Dedifferentiated amniotic fluid mesenchymal stem cell (primary cell): ENCODE measurements around the gene ARFGEF3.
"Not testable (repeated sequence)": the region's sequence is repeated elsewhere in the genome, so short reads cannot be mapped to it uniquely, and the experiment has no call there.

Experiments
- DNase-seq: peaks from one replicate; pipeline ENCODE4 v3.0.0-alpha.2; 2016; ENCODE audit errors: extremely low spot score

The ARFGEF3 gene

DNA sequence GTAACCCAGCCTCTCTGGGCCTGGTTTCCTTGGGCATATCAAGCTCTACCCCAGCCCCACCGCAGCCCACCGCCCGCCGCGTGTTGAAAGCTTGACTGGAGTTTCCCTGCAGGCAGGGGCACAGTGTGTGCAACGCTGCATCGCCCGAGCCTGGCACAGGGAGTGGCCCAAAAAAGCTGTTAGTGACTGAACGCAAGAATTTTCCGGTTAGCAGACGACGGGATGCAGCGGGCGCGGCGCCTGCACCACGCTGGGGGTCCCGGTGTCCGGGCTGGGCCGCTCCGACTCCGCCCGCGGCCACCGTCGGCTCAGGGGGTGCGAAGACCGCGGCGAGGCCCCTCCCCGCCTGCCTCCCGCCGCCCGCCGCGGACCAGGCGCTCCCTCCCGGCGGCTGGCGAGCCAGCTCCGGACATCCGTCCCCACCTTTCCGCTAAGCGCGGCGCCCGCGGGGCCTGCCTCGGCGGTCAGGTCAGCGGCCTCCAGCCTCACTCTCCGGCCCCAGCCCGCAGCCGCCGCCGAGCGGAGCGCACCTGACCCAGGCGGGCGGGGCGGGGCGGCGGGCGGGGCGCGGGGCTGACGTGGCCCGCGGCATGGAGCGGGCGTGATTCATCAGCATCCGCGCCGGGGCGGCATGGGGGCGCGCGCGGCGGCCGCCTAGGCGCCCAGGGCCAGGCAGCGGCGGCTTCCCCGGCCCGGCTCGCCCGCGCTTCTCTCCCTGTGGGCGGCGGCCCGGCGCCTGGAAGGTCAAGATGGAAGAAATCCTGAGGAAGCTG, at the start of gene ARFGEF3:
TSS of gene ARFGEF3 (plus strand) at position 602 of the 773 bp plus-strand sequence. CDS start at position 750, 148 bp downstream.
- no peak for DNase-seq

- DNase-seq, result no peak
These were observed 48.0 kb upstream of the ARFGEF3 start for GRCh38 chr6:138113588-138114210.

DNA sequence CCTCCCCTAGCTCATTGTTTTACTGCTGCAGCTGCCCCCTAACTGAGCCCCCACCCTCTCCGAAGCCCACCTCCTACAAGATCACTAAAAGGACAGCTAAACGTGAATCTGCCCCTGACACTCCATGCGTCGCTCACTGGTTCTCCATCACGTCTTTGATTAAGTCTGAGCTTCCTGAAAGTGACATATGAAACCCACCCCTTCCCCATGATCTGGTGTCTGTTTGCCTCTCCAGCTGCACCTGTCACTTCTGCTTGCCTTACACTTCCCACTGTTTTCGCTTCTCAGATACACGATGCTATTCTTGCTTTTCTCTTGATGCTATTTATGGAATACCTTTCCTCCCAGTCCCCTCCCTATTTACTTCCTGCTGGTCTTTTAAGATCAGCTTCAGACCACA, 46.5 kb upstream of the ARFGEF3 start:
- no peak for DNase-seq

- peak; percentile 75 for DNase-seq
These were observed 45.7 kb upstream of the ARFGEF3 start for GRCh38 chr6:138115877-138116660.

- no peak for DNase-seq
These were observed 45.1 kb upstream of the ARFGEF3 start for GRCh38 chr6:138116661-138116999.

GRCh38 chr6:138117376-138117914, 44.3 kb upstream of the ARFGEF3 start:
- no peak for DNase-seq

DNA sequence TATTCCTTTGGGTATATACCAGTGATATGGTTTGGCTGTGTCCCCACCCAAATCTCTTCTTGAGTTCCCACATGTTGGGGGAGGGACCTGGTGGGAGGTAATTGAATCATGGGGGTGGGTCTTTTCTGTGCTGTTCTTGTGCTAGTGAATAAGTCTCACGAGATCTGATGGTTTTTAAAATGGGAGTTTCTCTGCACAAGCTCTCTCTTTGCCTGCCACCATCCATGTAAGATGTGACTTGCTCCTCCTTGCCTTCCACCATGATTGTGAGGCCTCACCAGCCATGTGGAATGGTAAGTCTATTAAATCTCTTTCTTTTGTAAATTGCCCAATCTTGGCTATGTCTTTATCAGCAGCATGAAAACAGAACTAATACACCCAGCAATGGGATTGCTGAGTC, 42.5 kb upstream of the ARFGEF3 start:
- DNase-seq, result not testable (repeated sequence)

GRCh38 chr6:138119976-138120375, 41.8 kb upstream of the ARFGEF3 start:
- no peak for DNase-seq

DNA sequence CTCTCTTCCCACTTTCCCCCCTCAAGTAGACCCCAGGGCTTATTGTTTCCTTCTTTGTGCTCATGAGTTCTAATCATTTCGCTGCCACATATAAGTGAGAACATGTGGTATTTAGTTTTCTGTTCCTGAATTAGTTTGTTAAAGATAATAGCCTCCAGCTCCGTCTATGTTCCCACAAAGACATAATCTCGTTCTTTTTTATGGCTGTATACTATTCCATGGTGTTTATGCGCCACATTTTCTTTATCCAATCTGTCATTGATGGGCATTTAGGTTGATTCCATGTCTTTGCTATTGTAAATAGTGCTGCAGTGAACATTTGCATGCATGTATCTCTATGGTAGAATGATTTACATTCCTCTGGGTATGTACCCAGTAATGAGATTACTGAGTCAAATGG, 37.6 kb upstream of the ARFGEF3 start:
- no peak for DNase-seq

GRCh38 chr6:138128096-138128495, 33.6 kb upstream of the ARFGEF3 start:
- no peak for DNase-seq

DNA sequence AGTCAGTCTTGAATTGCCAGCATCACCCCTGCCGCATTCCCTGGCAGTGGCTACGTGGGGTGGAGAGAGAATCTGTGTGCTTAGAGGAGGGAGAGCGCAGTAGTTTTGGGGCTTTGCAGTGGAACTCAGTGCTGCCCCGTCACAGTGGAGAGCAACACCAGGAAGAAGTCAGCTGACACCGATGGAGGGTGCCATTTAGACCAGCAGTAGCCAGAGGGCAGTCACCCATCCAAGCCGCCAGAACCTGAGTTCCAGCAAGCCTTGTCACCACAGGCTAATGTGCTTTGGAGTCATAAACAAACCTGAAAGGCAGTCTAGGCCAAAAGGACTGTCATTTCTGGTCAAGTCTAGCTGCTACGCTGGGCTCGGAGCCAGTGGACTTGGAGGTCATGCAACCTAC, 32.5 kb upstream of the ARFGEF3 start:
- no peak for DNase-seq

- no peak for DNase-seq
These were observed 18.9 kb upstream of the ARFGEF3 start for GRCh38 chr6:138142806-138143205.

DNA sequence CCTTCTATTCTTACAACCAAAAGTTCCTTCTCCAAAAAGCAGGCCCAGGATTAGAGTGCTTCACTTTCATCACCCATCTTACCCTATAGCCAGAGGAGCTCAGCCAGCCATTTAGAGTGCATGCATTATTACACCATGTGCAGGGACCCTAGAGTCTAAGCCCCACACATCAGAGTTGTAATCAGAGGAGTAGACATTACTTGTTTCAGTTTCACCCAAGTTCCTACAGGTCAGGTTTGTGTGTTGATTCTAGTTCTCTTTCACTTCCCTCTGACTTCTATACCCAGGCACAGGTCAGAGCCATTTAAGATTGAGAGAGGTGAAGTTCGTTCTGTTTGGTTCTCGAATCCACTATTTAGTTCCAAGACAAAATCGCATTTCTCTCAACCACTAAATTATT, 16.3 kb upstream of the ARFGEF3 start:
- no peak for DNase-seq

GRCh38 chr6:138146544-138146943, 15.2 kb upstream of the ARFGEF3 start:
- DNase-seq, result no peak

DNA sequence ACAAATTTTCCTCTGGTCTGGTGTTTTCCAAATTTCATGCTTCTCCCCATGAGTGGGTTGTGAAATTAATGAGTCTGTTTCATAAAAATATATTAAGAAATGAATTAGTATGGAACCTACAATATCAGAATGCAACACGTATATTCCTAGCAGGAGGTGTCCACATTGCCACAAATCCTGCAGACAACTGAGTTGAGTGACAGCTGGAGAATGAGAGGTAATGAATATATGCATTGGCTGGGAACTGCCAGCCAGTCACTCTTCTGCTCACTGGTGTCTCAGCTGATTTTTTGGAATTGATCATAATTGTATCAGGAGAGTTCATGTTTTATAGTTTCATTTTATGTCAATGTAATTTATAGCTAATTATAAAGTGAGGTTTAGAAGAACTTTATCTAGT, 6.3 kb upstream of the ARFGEF3 start:
- DNase-seq, result no peak

GRCh38 chr6:138157986-138158638, 3.6 kb upstream of the ARFGEF3 start:
- DNase-seq, result no peak

GRCh38 chr6:138159246-138159645, 2.5 kb upstream of the ARFGEF3 start:
- DNase-seq, result no peak

DNA sequence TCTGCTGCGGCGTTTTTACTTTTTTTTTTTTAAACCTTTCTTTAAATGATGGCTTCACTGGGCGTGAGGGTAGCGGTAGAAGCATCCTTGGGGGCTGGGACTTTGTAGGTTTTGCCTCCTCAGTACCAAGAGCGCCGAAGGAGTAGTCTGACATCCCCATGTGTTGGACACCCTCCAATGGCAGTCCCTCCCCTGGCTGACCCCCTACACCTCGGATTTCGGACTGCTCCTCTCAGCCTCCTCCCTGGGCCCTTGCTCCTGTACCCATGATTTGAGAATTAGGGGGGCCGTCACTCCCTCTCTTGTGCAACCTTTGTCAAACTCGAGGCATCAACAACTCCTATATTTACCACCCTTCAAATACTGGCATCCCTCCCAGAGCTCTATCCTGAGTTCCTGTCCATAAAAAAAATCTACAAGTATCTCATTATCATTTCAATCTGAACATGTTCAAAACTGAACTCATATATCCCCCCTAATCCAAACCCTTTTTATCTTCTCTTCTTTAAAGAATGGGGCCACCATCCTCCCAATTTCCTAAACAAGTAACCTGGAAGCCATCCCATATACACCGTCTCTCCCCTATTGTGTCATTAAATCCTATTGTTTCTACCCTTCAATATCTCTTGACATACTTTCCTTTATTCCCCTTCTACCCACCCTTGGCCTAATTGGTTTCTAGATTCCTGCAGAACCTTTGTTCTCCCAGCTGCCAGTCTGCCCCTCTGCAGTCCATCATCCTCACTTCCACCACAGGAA, 1.2 kb upstream of the ARFGEF3 start:
- DNase-seq, result no peak

- no peak for DNase-seq
These were observed 726 bp upstream of the ARFGEF3 start for GRCh38 chr6:138161088-138161337.

DNA sequence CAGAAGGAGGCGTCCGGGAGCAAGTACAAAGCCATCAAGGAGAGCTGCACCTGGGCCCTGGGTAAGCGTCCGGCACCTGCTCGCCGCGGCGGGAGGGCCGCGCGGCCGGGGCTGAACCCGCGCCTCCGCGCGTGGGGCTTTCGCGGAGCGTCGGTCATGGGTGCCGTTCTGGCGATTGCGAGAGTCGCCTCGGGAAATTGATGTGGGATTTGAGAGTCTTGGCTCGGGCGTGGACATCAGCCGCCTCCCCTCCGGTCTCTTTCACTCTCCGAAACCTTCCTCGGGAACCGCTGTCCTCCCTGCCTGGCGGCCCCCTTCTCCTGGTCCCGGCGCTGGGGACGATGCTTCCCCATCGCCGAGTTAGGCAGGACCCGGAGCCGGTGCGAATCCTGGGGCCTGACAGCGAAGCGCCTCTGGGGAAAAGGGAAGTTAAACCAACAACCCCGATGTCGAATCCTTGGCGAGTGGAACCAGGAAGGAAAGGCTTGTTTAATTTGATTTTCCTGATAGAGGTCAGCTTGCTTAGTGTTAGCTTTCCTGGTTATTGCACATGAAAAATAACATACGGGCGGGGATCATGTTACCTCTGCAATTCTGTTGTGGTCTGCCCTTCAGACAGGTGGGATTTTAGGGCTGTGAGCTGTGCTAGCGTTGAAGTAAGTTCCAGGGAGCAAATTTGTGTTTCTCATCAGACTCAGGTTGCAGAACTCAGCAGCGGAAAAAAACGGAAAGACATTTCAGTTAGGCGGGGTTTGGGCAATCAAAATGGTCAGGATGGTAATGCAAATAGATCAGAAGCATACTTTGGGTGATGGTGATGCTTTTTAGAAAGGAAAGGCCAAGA, 594 bp downstream of the ARFGEF3 start:
- DNase-seq, result no peak
